MM.1S (cell line): ENCODE data around the gene S100A13.

Experiments
- EZH2phosphoT487 ChIP-seq: fragments of 300-600 bp; sonication (generic); IDR thresholded peaks from 2 replicates; pipeline ENCODE4 v1.6.1; 2018; ENCODE audit warnings: antibody characterized with exemption, low read length
- TF ChIP-seq, protein P1 (sequence below): fragments of 300-600 bp; sonication (generic); IDR thresholded peaks from 2 replicates; pipeline ENCODE4 v1.5.1; 2016; ENCODE audit warnings: antibody characterized with exemption, low read length, mixed read lengths

DNA sequence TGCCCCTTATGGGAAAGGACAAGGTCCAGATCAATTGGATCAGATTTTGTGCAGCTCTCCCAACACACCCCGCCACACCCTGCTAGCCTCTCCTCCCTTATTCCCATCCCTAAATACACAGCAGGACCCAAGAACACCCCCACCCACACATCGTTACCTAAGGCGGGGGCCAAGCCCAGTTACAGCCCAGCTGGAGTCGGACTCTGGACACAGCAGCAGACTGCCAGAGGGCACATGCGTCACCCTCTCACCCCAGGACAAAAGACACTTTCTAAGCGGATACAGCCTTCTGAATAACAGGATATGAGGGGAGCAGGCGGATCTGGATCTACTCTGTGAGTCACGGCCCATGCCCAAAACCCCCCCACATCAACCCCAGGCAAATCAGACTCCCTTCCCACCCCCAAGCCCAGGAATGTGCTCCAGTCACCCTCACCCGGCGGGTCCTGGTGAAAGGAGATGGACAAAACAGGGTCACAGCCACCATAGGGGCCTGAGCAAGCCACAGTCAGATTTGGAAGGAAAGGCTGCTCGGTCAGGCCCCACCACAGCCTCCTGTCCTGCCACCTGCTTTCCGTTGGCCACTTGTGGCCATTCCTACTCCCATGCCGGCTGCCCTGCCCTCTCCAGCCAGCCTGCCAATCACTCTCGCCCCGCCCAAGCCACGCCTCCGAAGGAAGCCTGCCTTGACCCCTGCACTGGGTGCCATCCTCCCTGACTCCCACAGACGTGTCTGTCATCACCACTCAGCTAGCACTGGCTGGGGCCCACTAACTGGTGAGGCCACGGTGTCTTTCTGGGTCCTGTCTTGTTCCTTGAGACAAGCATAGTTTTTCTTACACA, 18.3 kb downstream of the S100A13 start:
- no peak for TF ChIP-seq EZH2phosphoT487
- TF ChIP-seq, protein P1, sequence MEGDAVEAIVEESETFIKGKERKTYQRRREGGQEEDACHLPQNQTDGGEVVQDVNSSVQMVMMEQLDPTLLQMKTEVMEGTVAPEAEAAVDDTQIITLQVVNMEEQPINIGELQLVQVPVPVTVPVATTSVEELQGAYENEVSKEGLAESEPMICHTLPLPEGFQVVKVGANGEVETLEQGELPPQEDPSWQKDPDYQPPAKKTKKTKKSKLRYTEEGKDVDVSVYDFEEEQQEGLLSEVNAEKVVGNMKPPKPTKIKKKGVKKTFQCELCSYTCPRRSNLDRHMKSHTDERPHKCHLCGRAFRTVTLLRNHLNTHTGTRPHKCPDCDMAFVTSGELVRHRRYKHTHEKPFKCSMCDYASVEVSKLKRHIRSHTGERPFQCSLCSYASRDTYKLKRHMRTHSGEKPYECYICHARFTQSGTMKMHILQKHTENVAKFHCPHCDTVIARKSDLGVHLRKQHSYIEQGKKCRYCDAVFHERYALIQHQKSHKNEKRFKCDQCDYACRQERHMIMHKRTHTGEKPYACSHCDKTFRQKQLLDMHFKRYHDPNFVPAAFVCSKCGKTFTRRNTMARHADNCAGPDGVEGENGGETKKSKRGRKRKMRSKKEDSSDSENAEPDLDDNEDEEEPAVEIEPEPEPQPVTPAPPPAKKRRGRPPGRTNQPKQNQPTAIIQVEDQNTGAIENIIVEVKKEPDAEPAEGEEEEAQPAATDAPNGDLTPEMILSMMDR = no peak
